HepG2 (cell line): Measurements from ENCODE around the gene LRIT1. TPM values are rescaled to one million over a fixed set of nuclear protein-coding genes. Genes with fewer than 3 reads are reported as not detected.

ENCODE experiments used
- ATAC-seq: fragments of 200-7000 bp; cut with Tn5 transposase; 3 replicates; pipeline ENCODE4 v1.9.1; 2020; ENCODE audit warnings: mild to moderate bottlenecking, moderate library complexity
- BruUV-seq: library from RNA; stranded (reverse); fragments of 400-500 nt; replicated peaks from 2 replicates; lab custom pipeline; 2021; lab: Mats Ljungman, UMichigan
- CTCF ChIA-PET: fragments of 300-600 bp; formaldehyde crosslinking; extraction: SDS; loops from one replicate; lab custom pipeline; 2021; ENCODE audit warnings: low total read pairs, inconsistent platforms, low intra/inter-chr PET ratio; lab: Yijun Ruan, JAX
- POLR2A ChIA-PET: fragments of 350-600 bp; sonication (Branson Sonifier 250); formaldehyde crosslinking; loops from one replicate; lab custom pipeline; 2020; ENCODE audit warnings: antibody characterized with exemption, inconsistent platforms; lab: Yijun Ruan, JAX
- DNase-seq: peaks from one replicate; pipeline ENCODE4 v3.0.0-alpha.2; 2015; ENCODE audit warnings: low spot score
- FAIRE-seq: peaks from 3 replicates; lab custom pipeline; 2011; peaks lifted over from hg19 to GRCh38; lab: Jason Lieb, UNC
- H2AFZ ChIP-seq: one replicate; pipeline ENCODE4 v1.6.1; 2011; ENCODE audit warnings: low read length, inconsistent platforms
- H3K27ac ChIP-seq: fragments of 300-600 bp; 3 replicates; pipeline ENCODE4 v1.8.0; 2011; ENCODE audit warnings: mixed run types, mild to moderate bottlenecking, mixed read lengths, low read length, inconsistent platforms; ENCODE audit not compliant: insufficient read depth; ENCODE audit errors: extremely low read length
- H3K27me3 ChIP-seq, 2 experiments: fragments of 200-600 bp in 1 of 2; 2 replicates in 1 of 2; 3 replicates in 1 of 2; pipeline versions ENCODE4 v1.6.0 to v1.8.0; 2011; ENCODE audit warnings: low read length in 2 of 2, mild to moderate bottlenecking in 2 of 2, moderate library complexity in 2 of 2, inconsistent platforms in 1 of 2; ENCODE audit not compliant: insufficient read depth in 2 of 2, control insufficient read depth in 1 of 2
- H3K36me3 ChIP-seq, 2 experiments: fragments of 200-600 bp in 1 of 2; replicated peaks in 1 of 2; 2 replicates in 1 of 2; 3 replicates in 1 of 2; pipeline versions ENCODE4 v1.5.1 to v1.8.0; 2011; ENCODE audit warnings: low read length in 2 of 2, inconsistent platforms in 1 of 2; ENCODE audit not compliant: insufficient read depth in 2 of 2, control insufficient read depth in 1 of 2
- H3K4me1 ChIP-seq: 2 replicates; pipeline ENCODE4 v1.5.1; 2012; ENCODE audit warnings: low read length, inconsistent platforms; ENCODE audit not compliant: insufficient read depth
- H3K4me2 ChIP-seq: 2 replicates; pipeline ENCODE4 v1.6.0; 2011; ENCODE audit warnings: low read depth, low read length, inconsistent platforms
- H3K4me3 ChIP-seq, 3 experiments: fragments of 200-600 bp in 1 of 3; sonication (generic), shearing (Covaris generic) in 1 of 3; replicated peaks in 1 of 3; 2 replicates each; pipeline ENCODE4 v1.5.1; 2011 to 2016; ENCODE audit warnings: low read length in 3 of 3, inconsistent platforms in 2 of 3, low read depth in 2 of 3, mild to moderate bottlenecking in 2 of 3, control low read depth in 1 of 3, mixed read lengths in 1 of 3; ENCODE audit not compliant: insufficient read depth in 1 of 3
- H3K79me2 ChIP-seq: one replicate; pipeline ENCODE4 v1.6.1; 2011; ENCODE audit warnings: low read length, inconsistent platforms; ENCODE audit not compliant: insufficient read depth
- H3K9ac ChIP-seq: 2 replicates; pipeline ENCODE4 v1.6.0; 2011; ENCODE audit warnings: mild to moderate bottlenecking, low read depth, low read length, inconsistent platforms; ENCODE audit not compliant: insufficient read depth
- H3K9me3 ChIP-seq: 2 replicates; pipeline ENCODE4 v1.5.1; 2012; ENCODE audit warnings: mild to moderate bottlenecking, low read length
- H4K20me1 ChIP-seq: 2 replicates; pipeline ENCODE4 v1.6.0; 2011; ENCODE audit warnings: inconsistent platforms, mild to moderate bottlenecking, low read length, moderate library complexity; ENCODE audit not compliant: insufficient read depth
- CBX5 ChIP-seq: sonication (generic); formaldehyde crosslinking; IDR thresholded peaks from 2 replicates; pipeline ENCODE4 v1.4.0; 2020; ENCODE audit warnings: missing genetic modification reagents, borderline replicate concordance
- EEA1 ChIP-seq: sonication (generic); formaldehyde crosslinking; IDR thresholded peaks from 2 replicates; pipeline ENCODE4 v1.5.1; 2020; ENCODE audit warnings: mild to moderate bottlenecking, missing genetic modification reagents, borderline replicate concordance
- FOXJ3 ChIP-seq: sonication (generic); formaldehyde crosslinking; IDR thresholded peaks from 2 replicates; pipeline ENCODE4 v1.4.0; 2020; ENCODE audit warnings: missing genetic modification reagents, mild to moderate bottlenecking, borderline replicate concordance
- FOXO4 ChIP-seq: sonication (generic); formaldehyde crosslinking; conservative IDR thresholded peaks from 2 replicates; pipeline ENCODE4 v1.8.1; 2023; ENCODE audit warnings: missing genetic modification reagents
- NR3C1 ChIP-seq: sonication (generic); formaldehyde crosslinking; IDR thresholded peaks from 2 replicates; pipeline ENCODE4 v1.4.0; 2020; ENCODE audit warnings: missing genetic modification reagents
- RARA ChIP-seq: IDR thresholded peaks from 2 replicates; pipeline ENCODE4 v1.6.1; 2016; ENCODE audit warnings: missing genetic modification reagents, missing compliant biosample characterization
- RBAK ChIP-seq: sonication (generic); formaldehyde crosslinking; IDR thresholded peaks from 2 replicates; pipeline ENCODE4 v1.5.1; 2020; ENCODE audit warnings: mild to moderate bottlenecking, missing genetic modification reagents
- SALL1 ChIP-seq: sonication (generic); formaldehyde crosslinking; IDR thresholded peaks from 2 replicates; pipeline ENCODE4 v1.8.0; 2022; ENCODE audit warnings: mild to moderate bottlenecking, missing genetic modification reagents
- SOX5 ChIP-seq: IDR thresholded peaks from 2 replicates; pipeline ENCODE4 v1.6.1; 2016; ENCODE audit warnings: borderline replicate concordance
- TRIM24 ChIP-seq: sonication (generic); formaldehyde crosslinking; IDR thresholded peaks from 2 replicates; pipeline ENCODE4 v1.8.0; 2022; ENCODE audit warnings: mild to moderate bottlenecking, missing genetic modification reagents
- ZBTB37 ChIP-seq: sonication (generic); formaldehyde crosslinking; IDR thresholded peaks from 2 replicates; pipeline ENCODE4 v1.4.0; 2020; ENCODE audit warnings: mild to moderate bottlenecking, missing genetic modification reagents
- ZFAT ChIP-seq: sonication (generic); formaldehyde crosslinking; conservative IDR thresholded peaks from 2 replicates; pipeline ENCODE4 v1.8.1; 2023; ENCODE audit warnings: missing genetic modification reagents, inconsistent platforms
- ZMAT5 ChIP-seq: sonication (generic); formaldehyde crosslinking; IDR thresholded peaks from 2 replicates; pipeline ENCODE4 v1.5.0; 2020; ENCODE audit warnings: mild to moderate bottlenecking, low read depth, missing genetic modification reagents, borderline replicate concordance
- ZNF260 ChIP-seq: sonication (generic); formaldehyde crosslinking; IDR thresholded peaks from 2 replicates; pipeline ENCODE4 v1.4.0; 2020; ENCODE audit warnings: missing genetic modification reagents, low read depth, mild to moderate bottlenecking, borderline replicate concordance
- ZNF513 ChIP-seq: sonication (generic); formaldehyde crosslinking; conservative IDR thresholded peaks from 2 replicates; pipeline ENCODE4 v1.5.0; 2020; ENCODE audit warnings: missing genetic modification reagents
- ZNF550 ChIP-seq: sonication (generic); formaldehyde crosslinking; IDR thresholded peaks from 2 replicates; pipeline ENCODE4 v1.4.0; 2020; ENCODE audit warnings: mild to moderate bottlenecking, missing genetic modification reagents, borderline replicate concordance
- ZNF761 ChIP-seq: sonication (generic); formaldehyde crosslinking; conservative IDR thresholded peaks from 2 replicates; pipeline ENCODE4 v1.4.0; 2020; ENCODE audit warnings: mild to moderate bottlenecking, missing genetic modification reagents
- ZNF770 ChIP-seq: sonication (generic); formaldehyde crosslinking; IDR thresholded peaks from 2 replicates; pipeline ENCODE4 v1.5.0; 2020; ENCODE audit warnings: mild to moderate bottlenecking, missing genetic modification reagents
- WGBS: methylation state at CpG from one replicate; pipeline ENCODE4 v1.1.6; 2017; ENCODE audit warnings: low lambda C conversion rate; 5-methylcytosine and 5-hydroxymethylcytosine counted together
- in situ Hi-C: cut with HindIII; loops from 2 replicates; pipeline ENCODE4 v1.10.0; 2017; ENCODE audit warnings: low pct_unique_long_range_greater_than_20kb; ENCODE audit not compliant: extremely low pct_ligation_motif_present
- intact Hi-C: fragments of 100-400 bp; cut with micrococcal nuclease; formaldehyde crosslinking; loops from one replicate; pipeline ENCODE4 v1.10.0; 2022; ENCODE audit not compliant: unreplicated experiment
- polyA plus RNA-seq, 8 experiments: library from polyadenylated mRNA; depleted of rRNA in 3 of 8; stranded (reverse) in 7 of 8; unstranded in 1 of 8; fragments of >200 nt; fragmentation: Illumina TruSeq in 4 of 8; extraction: Trizol in 4 of 8; gene quantifications; 2 replicates each; pipeline versions ENCODE4 v1.2.1 to v1.2.3, GENCODE V29; 2011 to 2016; ENCODE audit warnings: low read depth in 4 of 8, missing spikeins in 1 of 8, mixed read lengths in 1 of 8; ENCODE audit not compliant: insufficient read depth in 1 of 8
- total RNA-seq, 5 experiments: library from RNA; depleted of rRNA; stranded (reverse); fragments of >200 nt; fragmentation: Illumina TruSeq; extraction: Trizol; gene quantifications; 2 replicates each; pipeline ENCODE4 v1.2.3, GENCODE V29; 2016; ENCODE audit warnings: low read depth in 1 of 5

Gene LRIT1
- total and polyA plus RNA-seq, 2 of the 13 experiments (the other 11 are each of a cell fraction or from before 2014, with no cell fraction given): not detected

- H3K9me3 ChIP-seq: no peaks in the 10 kb centered on the region
- H3K79me2 ChIP-seq: no peaks in the 10 kb centered on the region
- POLR2A ChIA-PET: no interaction called here
- in situ Hi-C loops: no loop called here
- ATAC-seq (peak; percentile 61), DNase-seq (no peak), FAIRE-seq (no peak)
- H3K4me2 ChIP-seq: peak within 1 kb of the TSS; percentile 32; the same call in 1 of the 2 replicates
- no peaks in the 10 kb centered on the region for H3K4me1 ChIP-seq
- intact Hi-C loops: no loop called here
- no peak within 1 kb of the TSS for H3K27ac ChIP-seq
- H4K20me1 ChIP-seq: no peaks in the 10 kb centered on the region
- no peak within 1 kb of the TSS for H2AFZ ChIP-seq
- H3K36me3 ChIP-seq: no peaks in the 10 kb centered on the region
- H3K4me3 ChIP-seq: peak within 1 kb of the TSS in 2 of 3 experiments; percentile 20 to 28; a peak in 2 of 6 replicates
- H3K27me3 ChIP-seq: peaks cover 9 to 63% of the 10 kb centered on the region in 2 experiments
- 15% methylated on average over 14 of the region's 61 CpGs for WGBS
- CTCF ChIA-PET: no interaction called here
- BruUV-seq: no TSS peak
- no peak within 1 kb of the TSS for H3K9ac ChIP-seq
- TF ChIP-seq EEA1 (no peak), ZNF260 (CRISPR knock-in tag) (no peak), ZBTB37 (no peak), ZFAT (no peak), SALL1 (CRISPR knock-in tag) (no peak), RARA (CRISPR knock-in tag) (no peak), ZNF761 (CRISPR knock-in tag) (no peak), RBAK (no peak), NR3C1 (no peak), TRIM24 (CRISPR knock-in tag) (no peak), ZNF770 (no peak), ZNF513 (CRISPR knock-in tag) (no peak), FOXO4 (CRISPR knock-in tag) (no peak), ZNF550 (no peak), SOX5 (CRISPR knock-in tag) (no peak), CBX5 (CRISPR knock-in tag) (no peak), ZMAT5 (CRISPR knock-in tag) (no peak), FOXJ3 (CRISPR knock-in tag) (no peak)
These were observed 46.8 kb downstream of the LRIT1 start, which contains the start of gene CDHR1 for GRCh38 chr10:84194424-84195043. CDHR1 (plus strand) TSS chr10:84194537; CDS start chr10:84194761, 224 bp downstream.
